Mononuclear cell (primary cell): ENCODE results near the gene CDH23. TPM values are rescaled to one million over a fixed set of nuclear protein-coding genes. Genes with fewer than 3 reads are reported as not detected.

Experiments
- H3K27me3 ChIP-seq: 2 replicates; pipeline ENCODE4 v1.6.0; 2011; ENCODE audit warnings: low read length, control low read depth; ENCODE audit not compliant: insufficient read depth
- H3K4me1 ChIP-seq: 2 replicates; pipeline ENCODE4 v1.5.1; 2011; ENCODE audit warnings: mild to moderate bottlenecking, low read length, control low read depth; ENCODE audit not compliant: insufficient read depth
- H3K4me3 ChIP-seq: 2 replicates; pipeline ENCODE4 v1.5.1; 2011; ENCODE audit warnings: mild to moderate bottlenecking, low read length, moderate library complexity
- H3K9me3 ChIP-seq: 2 replicates; pipeline ENCODE4 v1.5.1; 2011; ENCODE audit warnings: low read depth, mild to moderate bottlenecking, control low read depth, low read length
- total RNA-seq: library from RNA; depleted of rRNA; stranded (reverse); fragments of >200 nt; gene quantifications from one replicate; pipeline ENCODE4 v1.2.3, GENCODE V29; 2012

Gene CDH23
- total RNA-seq, 1 donor = 5.0 TPM

- H3K4me3 ChIP-seq = no peak overlapping the region
- H3K27me3 ChIP-seq = no peaks in the 10 kb centered on the region
- no peaks in the 10 kb centered on the region for H3K9me3 ChIP-seq
- H3K4me1 ChIP-seq = no peaks in the 10 kb centered on the region
Observed at GRCh38 chr10:71547876-71548846, 151.4 kb downstream of the CDH23 start.

GRCh38 chr10:71549766-71550533 lies 153.2 kb downstream of the CDH23 start:
- H3K9me3 ChIP-seq = no peaks in the 10 kb centered on the region
- no peaks in the 10 kb centered on the region for H3K4me1 ChIP-seq
- H3K4me3 ChIP-seq = no peak overlapping the region
- H3K27me3 ChIP-seq = no peaks in the 10 kb centered on the region

GRCh38 chr10:71550628-71551027 lies 153.9 kb downstream of the CDH23 start:
- Histone ChIP-seq H3K4me3 (no peak overlapping the region), H3K27me3 (no peaks in the 10 kb centered on the region), H3K4me1 (no peaks in the 10 kb centered on the region), H3K9me3 (no peaks in the 10 kb centered on the region)

- Histone ChIP-seq H3K4me3 (no peak overlapping the region), H3K27me3 (no peaks in the 10 kb centered on the region), H3K9me3 (no peaks in the 10 kb centered on the region), H3K4me1 (no peaks in the 10 kb centered on the region)
Observed at GRCh38 chr10:71551970-71552369, 155.2 kb downstream of the CDH23 start.

GRCh38 chr10:71553432-71553831 lies 156.7 kb downstream of the CDH23 start:
- H3K9me3 ChIP-seq = no peaks in the 10 kb centered on the region
- no peaks in the 10 kb centered on the region for H3K4me1 ChIP-seq
- no peaks in the 10 kb centered on the region for H3K27me3 ChIP-seq
- H3K4me3 ChIP-seq = no peak overlapping the region

GRCh38 chr10:71554671-71555070 lies 158.0 kb downstream of the CDH23 start:
- Histone ChIP-seq H3K4me1 (no peaks in the 10 kb centered on the region), H3K9me3 (no peaks in the 10 kb centered on the region), H3K27me3 (no peaks in the 10 kb centered on the region)

GRCh38 chr10:71555087-71555723 lies 158.5 kb downstream of the CDH23 start:
- no peaks in the 10 kb centered on the region for H3K9me3 ChIP-seq
- no peak overlapping the region for H3K4me3 ChIP-seq
- no peaks in the 10 kb centered on the region for H3K4me1 ChIP-seq
- no peaks in the 10 kb centered on the region for H3K27me3 ChIP-seq

More at GRCh38 chr10:71554671-71555070, 158.0 kb downstream of the CDH23 start:
- H3K4me3 ChIP-seq = no peak overlapping the region

GRCh38 chr10:71555724-71556119 lies 159.0 kb downstream of the CDH23 start:
- Histone ChIP-seq H3K27me3 (no peaks in the 10 kb centered on the region), H3K4me3 (no peak overlapping the region), H3K4me1 (no peaks in the 10 kb centered on the region), H3K9me3 (no peaks in the 10 kb centered on the region)

GRCh38 chr10:71558991-71559390 lies 162.3 kb downstream of the CDH23 start:
- no peak overlapping the region for H3K4me3 ChIP-seq
- no peaks in the 10 kb centered on the region for H3K27me3 ChIP-seq
- H3K9me3 ChIP-seq = no peaks in the 10 kb centered on the region
- no peaks in the 10 kb centered on the region for H3K4me1 ChIP-seq

GRCh38 chr10:71561003-71561574 lies 164.4 kb downstream of the CDH23 start:
- Histone ChIP-seq H3K27me3 (no peaks in the 10 kb centered on the region), H3K4me3 (no peak overlapping the region), H3K9me3 (no peaks in the 10 kb centered on the region), H3K4me1 (no peaks in the 10 kb centered on the region)

- Histone ChIP-seq H3K4me3 (no peak overlapping the region), H3K4me1 (no peaks in the 10 kb centered on the region), H3K9me3 (no peaks in the 10 kb centered on the region), H3K27me3 (no peaks in the 10 kb centered on the region)
Observed at GRCh38 chr10:71562181-71562580, 165.5 kb downstream of the CDH23 start.

- Histone ChIP-seq H3K9me3 (no peaks in the 10 kb centered on the region), H3K4me3 (no peak overlapping the region), H3K4me1 (no peaks in the 10 kb centered on the region), H3K27me3 (no peaks in the 10 kb centered on the region)
Observed at GRCh38 chr10:71562904-71563303, 166.2 kb downstream of the CDH23 start.

GRCh38 chr10:71564194-71564820 lies 167.6 kb downstream of the CDH23 start:
- Histone ChIP-seq H3K27me3 (no peaks in the 10 kb centered on the region), H3K4me3 (no peak overlapping the region), H3K9me3 (no peaks in the 10 kb centered on the region), H3K4me1 (no peaks in the 10 kb centered on the region)

GRCh38 chr10:71565284-71566000 lies 168.7 kb downstream of the CDH23 start:
- H3K4me1 ChIP-seq = no peaks in the 10 kb centered on the region
- no peaks in the 10 kb centered on the region for H3K9me3 ChIP-seq
- no peaks in the 10 kb centered on the region for H3K27me3 ChIP-seq
- no peak overlapping the region for H3K4me3 ChIP-seq
